Effector memory CD8-positive, alpha-beta T cell (primary cell): ENCODE results near the gene SLC25A30.

Experiments used
- ATAC-seq: fragments of 150-1000 bp; cut with Tn5 transposase; replicated peaks from 2 replicates; pipeline ENCODE4 v1.10.0; 2021; ENCODE audit warnings: mild to moderate bottlenecking, moderate library complexity
- DNase-seq, 3 experiments: peaks; one replicate each; pipeline ENCODE4 v3.0.0; 2021
- H3K27ac Mint-ChIP-seq, 2 donors: one replicate each; pipeline ENCODE4 v1.8.0; 2022; ENCODE audit warnings: mild to moderate bottlenecking in 2 of 2, mixed read lengths in 2 of 2, moderate library complexity in 2 of 2
- H3K27me3 Mint-ChIP-seq, 2 donors: one replicate each; pipeline ENCODE4 v1.8.0; 2022; ENCODE audit warnings: mixed read lengths in 2 of 2
- H3K36me3 Mint-ChIP-seq: one replicate; pipeline ENCODE4 v1.8.0; 2022; ENCODE audit warnings: mild to moderate bottlenecking, moderate library complexity, mixed read lengths; ENCODE audit not compliant: insufficient read depth
- H3K4me1 Mint-ChIP-seq, 2 donors: one replicate each; pipeline ENCODE4 v1.8.0; 2022; ENCODE audit warnings: low read depth in 2 of 2, mixed read lengths in 2 of 2
- H3K4me3 Mint-ChIP-seq, 2 donors: one replicate each; pipeline ENCODE4 v1.8.0; 2022; ENCODE audit warnings: mild to moderate bottlenecking in 2 of 2, mixed read lengths in 2 of 2, moderate library complexity in 2 of 2
- H3K9me3 Mint-ChIP-seq, 2 donors: one replicate each; pipeline ENCODE4 v1.8.0; 2022; ENCODE audit warnings: mixed read lengths in 2 of 2
- total RNA-seq, 9 experiments: gene quantifications; one replicate each; lab custom pipeline; 2026; lab: John Stamatoyannopoulos, UW

Gene SLC25A30
- total RNA-seq: 19.2 to 52.4 (median 28.7) reads per million in 9 experiments

GRCh38 chr13:45417790-45418534 lies at the start of gene SLC25A30:
Gene SLC25A30, minus strand, starts transcription at chr13:45418373. Its CDS starts 6,948 bp downstream, at chr13:45411425.
- H3K9me3 Mint-ChIP-seq: no peaks in the 10 kb centered on the region
- peak within 1 kb of the TSS; percentile 98 to 99 for H3K27ac Mint-ChIP-seq
- peak; percentile 88 for ATAC-seq
- H3K36me3 Mint-ChIP-seq: peaks cover 24% of the 10 kb centered on the region
- peak; percentile 84 to 87 (median 87) for DNase-seq
- H3K27me3 Mint-ChIP-seq: no peaks in the 10 kb centered on the region
- peak within 1 kb of the TSS; percentile 97 for H3K4me3 Mint-ChIP-seq
- H3K4me1 Mint-ChIP-seq: peaks cover 14 to 16% of the 10 kb centered on the region in 2 donors

GRCh38 chr13:45466359-45466758 lies 48.2 kb upstream of the SLC25A30 start:
- Mint-ChIP-seq H3K4me1 (peaks cover 37 to 51% of the 10 kb centered on the region in 2 donors), H3K27ac (peak overlapping the region; percentile 97), H3K4me3 (peak overlapping the region; percentile 91 to 94), H3K36me3 (peaks cover 14% of the 10 kb centered on the region), H3K27me3 (no peaks in the 10 kb centered on the region), H3K9me3 (no peaks in the 10 kb centered on the region)
- ATAC-seq (no peak), DNase-seq (no peak)

- peaks cover 33 to 42% of the 10 kb centered on the region in 2 donors for H3K4me1 Mint-ChIP-seq
- peak within 1 kb of the TSS; percentile 91 to 94 for H3K4me3 Mint-ChIP-seq
- ATAC-seq: peak; percentile 93
- peaks cover 14% of the 10 kb centered on the region for H3K36me3 Mint-ChIP-seq
- no peaks in the 10 kb centered on the region for H3K9me3 Mint-ChIP-seq
- H3K27ac Mint-ChIP-seq: peak within 1 kb of the TSS; percentile 97
- peak; percentile 92 to 94 (median 93) for DNase-seq
- no peaks in the 10 kb centered on the region for H3K27me3 Mint-ChIP-seq
These were observed 46.7 kb upstream of the SLC25A30 start, which contains the start of gene COG3 for GRCh38 chr13:45464687-45465453. Gene COG3, plus strand, starts transcription at chr13:45464939. Its CDS starts 98 bp downstream, at chr13:45465037.

DNA sequence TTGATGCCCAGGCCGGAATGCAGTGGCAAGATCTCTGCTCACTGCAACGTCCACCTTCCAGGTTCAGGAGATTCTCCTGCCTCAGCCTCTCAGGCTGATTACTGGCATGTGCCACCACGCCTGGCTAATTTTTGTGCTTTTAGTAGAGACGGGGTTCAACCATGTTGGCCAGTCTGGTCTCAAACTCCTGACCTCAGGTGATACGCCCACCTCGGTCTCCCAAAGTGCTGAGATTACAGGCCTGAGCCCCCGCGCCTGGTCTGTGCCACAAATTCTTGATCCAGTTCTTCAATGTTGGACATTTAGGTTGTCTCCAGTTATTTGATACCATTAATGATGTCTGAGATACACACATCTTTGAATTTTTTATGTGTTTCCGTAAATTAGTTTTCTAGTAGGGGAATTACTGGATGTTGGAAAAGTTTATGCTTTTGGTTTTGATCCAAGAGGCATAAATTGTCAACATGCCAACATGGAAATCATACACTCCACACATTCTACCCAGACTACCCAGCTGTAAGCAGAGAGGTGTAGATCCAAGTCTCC lies 46.0 kb upstream of the SLC25A30 start:
- H3K9me3 Mint-ChIP-seq: no peaks in the 10 kb centered on the region
- no peak for DNase-seq
- peaks cover 31 to 35% of the 10 kb centered on the region in 2 donors for H3K4me1 Mint-ChIP-seq

GRCh38 chr13:45456196-45456972 lies 38.2 kb upstream of the SLC25A30 start:
- H3K36me3 Mint-ChIP-seq: no peaks in the 10 kb centered on the region
- no peak for DNase-seq

More for the DNA sequence above, 46.0 kb upstream of the SLC25A30 start:
- H3K36me3 Mint-ChIP-seq: peaks cover 14% of the 10 kb centered on the region
- H3K27me3 Mint-ChIP-seq: peaks cover 4 to 5% of the 10 kb centered on the region in 2 donors
- H3K27ac Mint-ChIP-seq: peak overlapping the region; percentile 97
- ATAC-seq: no peak
- H3K4me3 Mint-ChIP-seq: peak overlapping the region; percentile 91 to 94

GRCh38 chr13:45454204-45454603 lies 36.0 kb upstream of the SLC25A30 start:
- Mint-ChIP-seq H3K9me3 (peaks cover 4 to 5% of the 10 kb centered on the region in 2 donors), H3K4me3 (no peak overlapping the region), H3K27me3 (peaks cover 8 to 10% of the 10 kb centered on the region in 2 donors), H3K4me1 (no peaks in the 10 kb centered on the region), H3K27ac (peak overlapping the region in 1 of 2 donors; percentile 17), H3K36me3 (peaks cover 2% of the 10 kb centered on the region)
- no peak for ATAC-seq
- DNase-seq: no peak

More at GRCh38 chr13:45456196-45456972, 38.2 kb upstream of the SLC25A30 start:
- Mint-ChIP-seq H3K27ac (no peak overlapping the region), H3K9me3 (peaks cover 4 to 5% of the 10 kb centered on the region in 2 donors), H3K4me1 (no peaks in the 10 kb centered on the region), H3K27me3 (peaks cover 11 to 12% of the 10 kb centered on the region in 2 donors), H3K4me3 (no peak overlapping the region)
- no peak for ATAC-seq

DNA sequence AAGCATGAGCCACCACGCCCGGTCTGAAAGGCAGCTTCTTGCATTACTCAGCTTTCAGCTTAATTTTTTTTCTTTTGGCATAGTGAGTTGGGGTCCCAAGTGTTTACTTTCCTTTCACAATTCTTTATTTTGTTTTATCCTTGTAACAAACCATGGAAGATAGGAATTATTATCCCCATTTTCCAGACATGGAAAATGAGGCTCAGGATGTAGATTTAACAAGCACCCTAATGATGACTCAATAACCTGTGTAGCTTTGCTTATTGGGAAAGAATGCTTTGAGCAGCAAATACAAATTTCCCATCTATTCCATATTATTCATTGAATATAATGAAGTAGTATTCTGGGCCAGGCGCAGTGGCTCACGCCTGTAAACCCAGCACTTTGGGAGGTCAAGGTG lies 33.1 kb upstream of the SLC25A30 start:
- H3K36me3 Mint-ChIP-seq: peaks cover 4% of the 10 kb centered on the region
- DNase-seq (no peak), ATAC-seq (no peak)
- no peaks in the 10 kb centered on the region for H3K4me1 Mint-ChIP-seq
- no peak overlapping the region for H3K27ac Mint-ChIP-seq
- H3K4me3 Mint-ChIP-seq: no peak overlapping the region
- peaks cover 10 to 28% of the 10 kb centered on the region in 2 donors for H3K27me3 Mint-ChIP-seq
- H3K9me3 Mint-ChIP-seq: no peaks in the 10 kb centered on the region

GRCh38 chr13:45448965-45449559 lies 30.9 kb upstream of the SLC25A30 start:
- H3K27ac Mint-ChIP-seq: no peak overlapping the region
- H3K4me1 Mint-ChIP-seq: no peaks in the 10 kb centered on the region
- DNase-seq (no peak), ATAC-seq (no peak)
- H3K36me3 Mint-ChIP-seq: peaks cover 4% of the 10 kb centered on the region
- H3K9me3 Mint-ChIP-seq: no peaks in the 10 kb centered on the region
- H3K4me3 Mint-ChIP-seq: no peak overlapping the region
- peaks cover 15 to 44% of the 10 kb centered on the region in 2 donors for H3K27me3 Mint-ChIP-seq

DNA sequence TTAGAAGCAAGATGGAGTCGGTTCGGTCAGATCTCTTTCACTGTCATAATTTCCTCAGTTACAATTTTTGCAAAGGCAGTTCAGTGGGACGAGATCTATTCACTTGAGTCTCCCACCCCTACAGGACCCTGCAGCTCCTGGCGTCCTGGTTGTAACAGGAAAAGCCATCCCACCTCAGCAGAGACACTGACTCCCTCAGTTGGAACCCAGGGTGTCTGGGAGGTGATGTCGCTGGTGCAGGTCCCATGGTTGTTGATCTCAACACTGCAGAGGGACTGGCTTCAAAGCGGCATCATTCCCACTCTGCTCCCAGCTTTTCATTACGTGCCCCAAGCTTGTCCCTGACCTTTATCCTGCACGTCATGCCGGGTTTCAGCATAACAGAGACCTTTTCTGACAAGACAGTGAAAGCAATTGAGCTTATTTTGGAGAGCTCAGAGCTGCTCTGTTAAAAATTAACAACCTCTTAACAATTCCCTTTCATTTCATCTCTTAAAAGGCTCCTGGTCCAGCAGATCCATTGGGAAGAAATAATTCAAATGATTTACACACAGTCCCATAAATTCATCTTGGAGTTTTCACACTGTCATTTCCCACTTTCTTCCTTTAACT lies 29.0 kb upstream of the SLC25A30 start:
- ATAC-seq (no peak), DNase-seq (no peak)
- Mint-ChIP-seq H3K27me3 (peaks cover 11 to 44% of the 10 kb centered on the region in 2 donors), H3K9me3 (no peaks in the 10 kb centered on the region), H3K27ac (no peak overlapping the region), H3K4me3 (no peak overlapping the region), H3K4me1 (no peaks in the 10 kb centered on the region), H3K36me3 (peaks cover 5% of the 10 kb centered on the region)

DNA sequence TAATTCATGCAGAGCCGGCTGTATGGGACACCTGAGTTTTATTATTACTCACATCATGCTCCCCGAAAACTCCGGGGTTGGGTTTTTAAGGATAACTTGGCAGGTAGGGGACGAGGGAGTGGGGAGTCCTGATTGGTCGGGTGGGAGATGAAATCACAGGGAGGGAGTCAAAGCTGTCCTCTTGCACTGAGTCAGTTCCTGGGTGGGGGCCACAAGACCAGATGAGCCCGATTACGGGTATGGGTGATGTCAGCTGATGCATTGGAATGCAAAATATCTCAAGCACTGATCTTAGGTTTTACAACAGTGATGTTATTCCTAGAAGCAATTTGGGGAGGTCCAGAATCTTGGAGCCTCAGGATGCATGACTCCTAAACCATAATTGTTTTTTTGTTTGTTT lies 28.0 kb upstream of the SLC25A30 start:
- DNase-seq (no peak), ATAC-seq (no peak)
- H3K4me1 Mint-ChIP-seq: peaks cover 0 to 5% of the 10 kb centered on the region in 2 donors
- peaks cover 11 to 44% of the 10 kb centered on the region in 2 donors for H3K27me3 Mint-ChIP-seq
- H3K36me3 Mint-ChIP-seq: peaks cover 6% of the 10 kb centered on the region
- H3K4me3 Mint-ChIP-seq: no peak overlapping the region
- H3K9me3 Mint-ChIP-seq: no peaks in the 10 kb centered on the region
- H3K27ac Mint-ChIP-seq: no peak overlapping the region

GRCh38 chr13:45445053-45445452 lies 26.9 kb upstream of the SLC25A30 start:
- ATAC-seq: no peak
- peaks cover 6% of the 10 kb centered on the region for H3K36me3 Mint-ChIP-seq

DNA sequence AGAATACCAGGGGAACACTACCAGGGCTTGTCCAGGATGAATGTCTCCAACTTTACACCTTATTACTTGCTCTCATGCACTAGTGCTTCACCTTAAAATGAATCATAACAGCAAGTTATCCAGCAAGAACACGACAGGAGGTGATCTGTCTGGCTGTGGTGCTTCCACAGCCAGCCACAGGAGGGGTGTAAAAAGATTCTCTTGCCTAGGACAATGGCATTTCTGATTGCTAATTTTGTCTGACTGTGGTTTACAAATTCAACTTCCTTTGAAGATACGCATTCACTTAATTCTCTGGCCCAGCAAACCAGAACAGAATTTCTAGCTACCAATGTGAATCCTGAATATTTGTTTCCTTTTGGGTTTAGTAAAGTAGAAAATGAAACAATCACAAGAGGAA lies 23.5 kb upstream of the SLC25A30 start:
- H3K27ac Mint-ChIP-seq: no peak overlapping the region
- ATAC-seq (peak; percentile 61), DNase-seq (no peak)
- H3K4me1 Mint-ChIP-seq: peaks cover 0 to 5% of the 10 kb centered on the region in 2 donors
- H3K9me3 Mint-ChIP-seq: no peaks in the 10 kb centered on the region
- H3K27me3 Mint-ChIP-seq: peaks cover 6 to 19% of the 10 kb centered on the region in 2 donors
- H3K4me3 Mint-ChIP-seq: no peak overlapping the region
- H3K36me3 Mint-ChIP-seq: peaks cover 3% of the 10 kb centered on the region

More at GRCh38 chr13:45445053-45445452, 26.9 kb upstream of the SLC25A30 start:
- Mint-ChIP-seq H3K9me3 (no peaks in the 10 kb centered on the region), H3K4me1 (peaks cover 0 to 5% of the 10 kb centered on the region in 2 donors), H3K4me3 (no peak overlapping the region), H3K27ac (no peak overlapping the region), H3K27me3 (peaks cover 11 to 44% of the 10 kb centered on the region in 2 donors)
- DNase-seq: no peak
